RWPE2 (cell line): ENCODE measurements around the gene OR2L5.

Experiments
- ATAC-seq: fragments of 200-7000 bp; cut with Tn5 transposase; 3 replicates; pipeline ENCODE4 v1.9.1; 2021; ENCODE audit warnings: low read depth
- DNase-seq: peaks from one replicate; pipeline ENCODE4 v3.0.0-alpha.2; 2020; ENCODE audit warnings: low spot score
- H3K27ac ChIP-seq: fragments of 450-650 bp; 2 replicates; pipeline ENCODE4 v1.5.1; 2017; ENCODE audit warnings: mild to moderate bottlenecking; ENCODE audit not compliant: poor library complexity, severe bottlenecking
- H3K27me3 ChIP-seq: fragments of 250-450 bp; sonication (Bioruptor Pico); 2 replicates; pipeline ENCODE4 v1.5.1; 2021; ENCODE audit warnings: mild to moderate bottlenecking, moderate library complexity; ENCODE audit not compliant: insufficient read depth, poor library complexity, severe bottlenecking
- H3K36me3 ChIP-seq: fragments of 250-450 bp; sonication (Bioruptor Pico); 2 replicates; pipeline ENCODE4 v1.5.1; 2020; ENCODE audit warnings: low read depth, mild to moderate bottlenecking, moderate library complexity
- H3K4me1 ChIP-seq: fragments of 250-450 bp; sonication (Bioruptor Pico); 2 replicates; pipeline ENCODE4 v1.5.1; 2021; ENCODE audit warnings: mild to moderate bottlenecking, moderate library complexity; ENCODE audit not compliant: insufficient read depth, poor library complexity, severe bottlenecking
- H3K4me3 ChIP-seq: fragments of 250-450 bp; sonication (Bioruptor Pico); 2 replicates; pipeline ENCODE4 v1.5.1; 2021; ENCODE audit warnings: mild to moderate bottlenecking, moderate library complexity; ENCODE audit not compliant: severe bottlenecking
- H3K9me3 ChIP-seq: fragments of 250-450 bp; sonication (Bioruptor Pico); 2 replicates; pipeline ENCODE4 v1.5.1; 2021; ENCODE audit warnings: mild to moderate bottlenecking, moderate library complexity; ENCODE audit not compliant: severe bottlenecking
- TF ChIP-seq, protein P1 (sequence below): fragments of 450-650 bp; IDR thresholded peaks from one replicate; pipeline ENCODE4 v1.5.1; 2017; ENCODE audit warnings: mild to moderate bottlenecking, moderate library complexity; ENCODE audit not compliant: poor library complexity, severe bottlenecking

The OR2L5 gene, protein sequence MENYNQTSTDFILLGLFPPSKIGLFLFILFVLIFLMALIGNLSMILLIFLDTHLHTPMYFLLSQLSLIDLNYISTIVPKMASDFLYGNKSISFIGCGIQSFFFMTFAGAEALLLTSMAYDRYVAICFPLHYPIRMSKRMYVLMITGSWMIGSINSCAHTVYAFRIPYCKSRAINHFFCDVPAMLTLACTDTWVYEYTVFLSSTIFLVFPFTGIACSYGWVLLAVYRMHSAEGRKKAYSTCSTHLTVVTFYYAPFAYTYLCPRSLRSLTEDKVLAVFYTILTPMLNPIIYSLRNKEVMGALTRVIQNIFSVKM

DNA sequence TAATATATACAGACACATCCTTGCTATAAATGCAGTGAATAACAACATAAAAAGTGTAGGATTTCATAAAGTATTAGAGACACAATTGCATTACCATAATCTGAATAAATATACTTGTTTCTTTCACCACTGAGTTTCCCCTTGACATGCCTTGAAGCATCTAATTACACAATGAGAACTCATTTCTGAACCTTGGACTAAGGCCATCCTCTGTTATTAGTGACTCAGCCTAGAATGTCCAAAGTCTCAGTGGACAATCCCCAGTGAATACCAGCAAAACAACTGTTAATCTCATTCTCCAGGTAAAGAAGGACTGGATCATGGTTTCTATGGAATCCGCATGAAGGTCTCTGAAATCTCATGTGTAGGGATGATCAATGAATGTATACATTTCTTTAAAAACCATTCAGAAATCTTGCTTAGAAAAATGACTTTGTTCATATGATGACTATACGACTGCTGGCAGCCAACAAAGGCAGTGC lies at the start of gene OR2L5:
TSS of gene OR2L5 (plus strand) at position 432 of the 482 bp plus-strand sequence. CDS start 8,288 bp downstream, outside the sequence.
- H3K4me3 ChIP-seq, result no peak within 1 kb of the TSS

DNA sequence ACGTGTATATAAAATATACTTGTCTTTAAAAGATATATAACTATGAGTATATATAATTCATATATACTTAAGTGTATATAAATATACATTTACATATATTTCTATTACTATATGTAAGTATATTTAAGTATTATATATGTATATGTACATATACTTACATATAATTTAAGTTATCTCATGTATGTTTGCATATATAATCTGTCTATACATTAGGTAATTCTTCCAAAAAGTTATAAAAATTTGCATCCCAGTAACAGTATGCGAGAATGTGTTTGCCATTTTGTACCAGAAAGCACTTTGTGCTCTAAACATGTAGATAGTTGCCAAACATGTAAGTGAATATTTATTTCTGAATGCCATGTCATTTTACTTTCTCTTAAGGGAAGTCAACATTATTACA lies 48.5 kb upstream of the OR2L5 start, which contains the start of gene OR2AK2:
TSS of gene OR2AK2 (plus strand) at position 301 of the 400 bp plus-strand sequence. CDS start 144 bp downstream, outside the sequence.
- Histone ChIP-seq H3K27ac (no peak within 1 kb of the TSS), H3K9me3 (no peaks in the 10 kb centered on the region), H3K4me1 (no peaks in the 10 kb centered on the region), H3K36me3 (no peaks in the 10 kb centered on the region), H3K27me3 (no peaks in the 10 kb centered on the region), H3K4me3 (no peak within 1 kb of the TSS)
- DNase-seq, result no peak
- TF ChIP-seq, protein P1, sequence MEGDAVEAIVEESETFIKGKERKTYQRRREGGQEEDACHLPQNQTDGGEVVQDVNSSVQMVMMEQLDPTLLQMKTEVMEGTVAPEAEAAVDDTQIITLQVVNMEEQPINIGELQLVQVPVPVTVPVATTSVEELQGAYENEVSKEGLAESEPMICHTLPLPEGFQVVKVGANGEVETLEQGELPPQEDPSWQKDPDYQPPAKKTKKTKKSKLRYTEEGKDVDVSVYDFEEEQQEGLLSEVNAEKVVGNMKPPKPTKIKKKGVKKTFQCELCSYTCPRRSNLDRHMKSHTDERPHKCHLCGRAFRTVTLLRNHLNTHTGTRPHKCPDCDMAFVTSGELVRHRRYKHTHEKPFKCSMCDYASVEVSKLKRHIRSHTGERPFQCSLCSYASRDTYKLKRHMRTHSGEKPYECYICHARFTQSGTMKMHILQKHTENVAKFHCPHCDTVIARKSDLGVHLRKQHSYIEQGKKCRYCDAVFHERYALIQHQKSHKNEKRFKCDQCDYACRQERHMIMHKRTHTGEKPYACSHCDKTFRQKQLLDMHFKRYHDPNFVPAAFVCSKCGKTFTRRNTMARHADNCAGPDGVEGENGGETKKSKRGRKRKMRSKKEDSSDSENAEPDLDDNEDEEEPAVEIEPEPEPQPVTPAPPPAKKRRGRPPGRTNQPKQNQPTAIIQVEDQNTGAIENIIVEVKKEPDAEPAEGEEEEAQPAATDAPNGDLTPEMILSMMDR, result no peak
- ATAC-seq, result no peak

More for the DNA sequence above, at the start of gene OR2L5:
- DNase-seq (no peak), ATAC-seq (no peak)
- H3K27ac ChIP-seq, result no peak within 1 kb of the TSS
- H3K4me1 ChIP-seq, result no peaks in the 10 kb centered on the region
- H3K9me3 ChIP-seq, result no peaks in the 10 kb centered on the region
- TF ChIP-seq, protein P1, result no peak
- H3K36me3 ChIP-seq, result no peaks in the 10 kb centered on the region
- no peaks in the 10 kb centered on the region for H3K27me3 ChIP-seq

DNA sequence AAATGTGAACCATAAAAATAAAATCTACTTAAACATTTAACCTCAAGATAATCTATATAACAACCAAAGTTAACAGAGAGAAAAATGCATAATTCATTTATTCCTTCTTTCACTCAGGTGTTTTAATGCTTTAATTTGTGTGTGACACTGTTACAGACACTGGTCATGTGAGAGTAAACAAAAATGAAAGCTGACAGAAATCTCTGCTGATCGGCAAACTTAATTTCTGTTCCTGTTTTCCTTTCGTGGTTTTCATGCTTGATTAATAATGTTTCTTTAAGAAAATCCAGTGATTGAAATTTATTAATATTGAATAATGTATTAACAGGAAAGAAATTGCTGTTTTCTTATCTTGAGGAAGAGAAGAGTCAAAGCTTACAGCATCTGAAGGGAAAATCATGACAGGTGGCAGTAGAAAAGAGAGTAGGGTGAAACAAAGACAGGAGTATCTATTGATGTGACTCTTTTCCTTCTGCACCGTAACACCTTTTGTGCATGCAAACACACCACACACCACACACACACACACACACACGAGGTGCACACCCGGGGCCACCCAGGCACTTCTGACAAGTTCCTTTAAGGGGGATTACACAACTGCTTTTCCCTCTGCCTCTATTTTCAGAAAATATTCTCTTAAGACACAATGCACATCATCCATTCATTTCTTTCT lies 46.8 kb upstream of the OR2L5 start:
- Histone ChIP-seq H3K4me1 (no peaks in the 10 kb centered on the region), H3K4me3 (no peak overlapping the region), H3K27ac (no peak overlapping the region), H3K27me3 (no peaks in the 10 kb centered on the region), H3K9me3 (no peaks in the 10 kb centered on the region), H3K36me3 (no peaks in the 10 kb centered on the region)
- ATAC-seq, result no peak
- DNase-seq, result no peak
- TF ChIP-seq, protein P1, result no peak

DNA sequence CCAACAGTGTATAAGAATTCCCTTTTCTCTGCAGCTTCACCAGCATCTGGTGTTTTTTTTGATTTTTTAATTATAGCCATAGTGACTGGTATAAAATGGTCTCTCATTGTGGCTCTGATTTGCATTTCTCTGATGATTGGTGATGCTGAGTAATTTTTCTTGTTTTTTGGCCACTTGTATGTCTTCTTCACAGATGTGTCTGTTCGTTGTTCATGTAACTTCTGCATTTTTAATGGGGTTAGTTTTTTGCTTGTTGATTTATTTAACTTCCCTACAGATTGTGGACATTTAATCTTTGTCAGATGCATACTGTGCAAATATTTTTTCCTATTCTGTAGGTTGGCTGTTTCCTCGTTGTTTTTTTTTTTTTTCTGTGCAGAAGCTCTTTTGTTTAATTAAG lies 20.5 kb upstream of the OR2L5 start:
- no peaks in the 10 kb centered on the region for H3K9me3 ChIP-seq
- H3K27ac ChIP-seq, result no peak overlapping the region
- TF ChIP-seq, protein P1, result no peak
- H3K4me3 ChIP-seq, result no peak overlapping the region
- H3K4me1 ChIP-seq, result no peaks in the 10 kb centered on the region
- no peaks in the 10 kb centered on the region for H3K36me3 ChIP-seq
- no peaks in the 10 kb centered on the region for H3K27me3 ChIP-seq
- DNase-seq (no peak), ATAC-seq (no peak)
